Stimulated activated naive CD4-positive, alpha-beta T cell treated with Interleukin-2 at 50 U/mL for 16 hours (primary cell): ENCODE results near the gene ABR.
"Not testable (repeated sequence)": the region's sequence is repeated elsewhere in the genome, so short reads cannot be mapped to it uniquely, and the experiment has no call there.

Experiments
- DNase-seq: peaks from one replicate; lab custom pipeline; 2025; lab: John Stamatoyannopoulos, UW

Gene ABR

GRCh38 chr17:1047879-1048470, 131.8 kb downstream of the ABR start:
- DNase-seq = no peak

GRCh38 chr17:1047177-1047878, 132.5 kb downstream of the ABR start:
- no peak for DNase-seq

- DNase-seq = no peak
Measured at GRCh38 chr17:1045456-1045855, 134.3 kb downstream of the ABR start.

DNA sequence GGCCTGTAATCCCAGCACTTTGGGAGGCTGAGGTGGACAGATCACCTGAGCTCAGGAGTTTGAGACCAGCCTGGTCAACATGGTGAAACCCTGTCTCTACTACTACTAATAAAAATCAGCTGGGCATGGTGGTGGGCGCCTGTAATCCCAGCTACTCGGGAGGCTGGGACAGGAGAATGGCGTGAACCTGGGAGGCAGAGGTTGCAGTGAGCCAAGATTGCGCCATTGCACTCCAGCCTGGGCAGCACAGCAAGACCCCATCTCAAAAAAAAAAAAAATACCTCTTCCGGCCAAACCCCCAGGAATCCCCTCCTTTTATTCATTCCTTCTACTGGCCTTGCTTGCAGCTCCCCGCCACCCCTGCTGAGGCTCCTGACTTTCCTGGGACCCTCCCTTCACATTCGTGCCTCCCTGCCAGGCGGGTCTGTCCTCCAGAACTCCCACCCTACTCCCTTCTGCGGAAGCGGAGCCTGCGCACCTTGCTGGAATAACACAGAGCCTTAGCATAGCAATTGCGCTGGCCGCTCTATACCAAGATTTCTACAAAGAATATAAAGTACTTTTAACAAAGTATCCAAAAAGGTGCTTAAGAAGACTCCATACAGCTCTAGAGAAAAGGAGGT, 135.3 kb downstream of the ABR start:
- DNase-seq = not testable (repeated sequence)

- DNase-seq = no peak
Measured at GRCh38 chr17:1043601-1044251, 136.1 kb downstream of the ABR start.

DNA sequence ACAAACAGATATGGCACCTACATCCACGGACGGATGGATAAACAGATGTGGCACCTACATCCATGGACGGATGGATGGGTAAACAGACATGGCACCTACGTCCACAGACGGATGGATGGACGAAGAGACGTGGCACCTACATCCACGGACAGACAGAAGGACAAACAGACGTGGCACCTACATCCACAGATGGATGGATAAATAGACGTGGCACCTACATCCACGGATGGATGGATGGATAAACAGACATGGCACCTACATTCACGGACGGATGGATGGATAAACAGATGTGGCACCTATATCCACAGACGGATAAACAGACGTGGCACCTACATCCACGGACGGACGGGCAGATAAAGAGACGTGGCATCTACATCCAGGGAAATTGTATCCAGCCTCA, 137.3 kb downstream of the ABR start:
- no peak for DNase-seq

GRCh38 chr17:1041746-1042145, 138.0 kb downstream of the ABR start:
- no peak for DNase-seq

DNA sequence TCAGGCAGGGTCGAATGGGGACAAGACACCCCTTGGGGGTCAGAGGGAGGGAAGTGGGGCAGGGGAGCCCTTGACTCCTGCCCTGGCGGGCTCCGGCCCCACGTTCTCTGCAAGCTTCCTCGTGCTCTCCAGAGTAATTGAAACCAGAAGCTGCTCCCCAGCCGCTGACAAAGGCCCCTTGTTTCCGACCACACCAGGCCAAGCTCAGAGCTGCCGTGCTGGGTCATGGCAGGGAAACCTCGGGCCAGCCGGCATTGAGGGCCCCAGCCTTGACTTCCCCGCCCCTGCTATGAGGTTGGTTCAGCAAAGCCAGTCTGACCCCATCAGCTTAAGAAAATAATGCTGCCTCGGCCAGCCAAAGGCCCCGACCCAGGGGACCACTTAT, 139.6 kb downstream of the ABR start:
- DNase-seq = no peak

DNA sequence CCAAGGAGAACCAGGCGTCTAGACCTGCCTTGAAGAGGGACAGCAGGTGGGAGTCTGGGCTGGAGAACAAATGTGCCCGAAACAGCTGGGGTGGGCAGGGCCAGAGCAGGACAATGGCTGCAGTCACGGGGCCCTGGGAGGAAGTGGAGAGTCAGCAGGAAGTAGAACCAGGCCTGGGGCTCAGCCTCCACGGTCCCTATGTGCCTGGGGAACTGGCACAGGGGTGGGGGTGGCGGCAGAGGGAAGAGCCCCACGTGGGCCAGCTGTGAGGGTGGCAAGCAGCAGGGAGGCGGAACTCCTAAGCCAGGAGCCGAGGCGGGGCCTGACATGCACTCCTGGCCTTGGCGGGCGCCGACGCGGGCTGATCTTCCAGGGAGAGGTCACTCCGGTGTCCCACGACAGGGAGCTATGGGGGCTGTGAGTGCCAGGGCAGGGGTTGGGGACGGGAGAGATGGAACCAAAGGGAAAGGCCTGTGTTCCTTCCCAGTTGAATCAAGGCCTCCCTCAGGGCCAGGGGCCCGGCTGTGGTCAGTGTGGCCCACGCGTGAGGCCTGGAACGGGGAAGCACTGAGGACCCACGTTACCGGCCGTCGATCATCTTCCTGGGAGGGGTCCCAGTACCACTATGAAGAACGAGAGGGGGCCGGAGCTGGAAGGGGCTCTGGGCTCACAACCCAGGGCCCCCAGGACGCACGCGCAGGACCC, 140.1 kb downstream of the ABR start:
- DNase-seq = no peak

- no peak for DNase-seq
Measured at GRCh38 chr17:1039123-1039507, 140.7 kb downstream of the ABR start.

DNA sequence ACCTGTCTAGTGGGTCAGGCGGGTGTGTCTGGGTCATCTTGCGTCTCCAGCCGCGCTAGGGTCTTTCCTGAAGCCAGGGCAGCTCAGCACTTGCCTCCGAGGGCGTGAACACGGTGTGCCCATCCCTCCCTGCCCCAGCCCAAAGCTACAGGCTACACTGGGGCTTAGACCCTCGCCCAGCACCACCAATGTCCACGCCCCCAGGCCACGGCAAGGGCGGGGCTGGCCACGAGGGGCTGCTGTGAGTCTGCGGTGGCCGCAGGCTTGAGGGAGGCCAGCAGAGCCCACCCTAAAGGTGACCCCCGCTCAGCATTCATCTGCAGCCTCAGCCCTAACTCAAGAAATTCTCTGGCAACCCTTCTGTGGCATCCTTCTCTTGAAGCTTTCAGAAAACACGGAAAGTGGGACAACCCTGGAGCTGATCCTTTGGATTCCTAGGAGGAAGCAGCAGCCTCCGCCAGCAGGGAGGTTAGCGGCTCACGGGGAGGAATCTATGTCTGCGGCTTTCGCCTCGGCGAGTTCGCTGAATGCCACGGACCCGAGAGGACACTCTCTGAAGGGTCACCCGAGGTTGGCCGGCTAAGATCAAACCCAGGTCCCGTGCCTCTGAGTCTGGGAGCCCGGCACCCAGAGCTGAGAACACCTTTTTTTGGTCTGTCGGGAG, 141.2 kb downstream of the ABR start:
- DNase-seq = no peak

GRCh38 chr17:1037238-1037879, 142.4 kb downstream of the ABR start:
- no peak for DNase-seq

GRCh38 chr17:1036845-1037237, 142.9 kb downstream of the ABR start:
- no peak for DNase-seq

- no peak for DNase-seq
Measured at GRCh38 chr17:1036171-1036844, 143.5 kb downstream of the ABR start.

- DNase-seq = no peak
Measured at GRCh38 chr17:1035546-1036170, 144.1 kb downstream of the ABR start.

DNA sequence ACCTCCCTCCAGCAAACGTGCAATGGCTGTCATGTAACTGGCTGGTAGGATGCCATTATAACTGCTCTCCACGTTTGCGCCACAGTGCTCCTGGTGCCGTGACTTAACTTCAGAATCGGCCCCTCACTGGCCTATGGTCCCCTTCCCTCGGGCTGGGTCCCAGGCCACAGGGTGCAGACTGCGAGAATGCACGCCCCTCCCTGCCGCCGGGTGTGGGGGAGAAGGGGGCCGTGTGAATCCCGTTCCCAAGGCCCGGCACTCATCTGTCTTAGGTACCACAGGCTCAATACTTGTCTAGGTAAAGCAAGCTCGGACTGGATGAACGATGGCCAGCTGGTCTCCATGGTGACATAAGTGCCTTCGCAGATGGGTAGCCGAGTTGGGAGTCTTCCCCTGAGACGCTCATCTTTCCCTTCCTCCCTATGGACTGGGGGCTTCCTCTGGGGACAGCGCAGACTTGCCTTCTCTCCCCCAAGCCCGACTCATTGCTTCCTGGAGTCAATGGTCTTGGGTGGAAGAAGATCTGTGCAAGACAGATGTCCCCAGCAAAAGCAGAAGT, 145.1 kb downstream of the ABR start:
- no peak for DNase-seq

DNA sequence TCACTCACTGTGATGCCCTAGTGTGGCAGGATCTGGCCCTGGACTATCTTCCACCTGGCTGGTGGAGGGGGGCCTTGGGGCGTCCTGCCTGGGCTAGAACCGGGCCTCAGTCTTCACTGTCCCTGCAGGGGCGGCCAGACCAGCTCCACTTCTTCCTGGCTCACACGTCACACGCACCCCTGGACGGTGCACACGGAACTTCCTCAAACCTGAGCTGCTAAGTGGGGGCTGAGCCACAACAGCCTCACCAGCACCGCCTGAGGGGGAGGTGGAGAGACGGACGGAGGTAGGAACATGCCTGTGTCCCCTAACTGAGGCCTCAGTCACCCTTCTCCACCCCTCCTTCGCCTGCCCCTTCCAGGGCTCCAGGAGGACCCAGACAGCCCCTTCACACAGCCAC, 146.3 kb downstream of the ABR start:
- no peak for DNase-seq

DNA sequence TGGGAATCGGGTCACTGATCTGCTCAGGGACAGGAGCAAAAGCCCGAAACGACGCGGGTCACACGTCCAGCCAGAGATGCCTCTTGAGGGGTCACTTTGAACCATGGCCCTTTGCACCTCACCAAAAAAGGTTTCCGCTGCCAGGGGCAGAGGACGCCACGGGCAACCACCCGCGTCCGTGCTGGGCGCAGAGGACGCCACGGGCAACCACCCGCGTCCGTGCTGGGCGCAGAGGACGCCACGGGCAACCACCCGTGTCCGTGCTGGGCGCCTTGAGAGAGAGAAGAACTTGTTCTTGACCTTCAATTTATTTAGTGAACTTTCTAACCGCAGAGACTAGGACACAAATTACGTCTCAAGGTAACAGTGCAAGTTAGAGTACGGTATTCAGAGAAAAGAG, 147.4 kb downstream of the ABR start:
- no peak for DNase-seq

DNA sequence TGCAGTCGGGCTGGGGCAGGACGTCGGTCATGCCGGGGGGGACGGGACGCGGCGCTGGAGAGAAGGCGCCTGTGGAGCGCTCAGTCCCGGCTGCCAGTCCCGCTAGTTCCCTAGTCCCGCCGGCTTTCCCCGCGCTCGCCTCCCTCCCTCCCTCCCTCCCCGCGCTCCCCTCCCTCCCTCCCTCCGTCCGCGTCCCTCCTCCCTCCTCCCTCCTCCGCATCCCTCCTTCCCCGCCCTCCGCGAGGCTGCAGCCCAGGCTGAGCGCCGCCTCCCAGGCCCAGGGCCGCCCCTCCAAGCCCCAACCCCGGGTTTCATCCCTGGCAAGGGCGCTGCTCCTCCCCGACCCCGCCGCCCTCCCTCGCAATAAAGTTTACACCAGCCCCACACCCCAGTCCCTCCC, 148.1 kb downstream of the ABR start:
- DNase-seq = no peak
